OCI-LY7 (cell line): ENCODE results near the gene SP8. TPM values are rescaled to one million over a fixed set of nuclear protein-coding genes. Genes with fewer than 3 reads are reported as not detected.

Experiments
- BruUV-seq: library from RNA; stranded (reverse); fragments of 400-500 nt; replicated peaks from 2 replicates; lab custom pipeline; 2021; lab: Mats Ljungman, UMichigan
- CTCF ChIA-PET: fragments of 300-600 bp; sonication (Branson Sonifier 250); formaldehyde crosslinking; loops from one replicate; lab custom pipeline; 2022; ENCODE audit warnings: antibody characterized with exemption; ENCODE audit not compliant: unreplicated experiment; lab: Charles Lee
- POLR2A ChIA-PET: fragments of 300-600 bp; sonication (Branson Sonifier 250); formaldehyde crosslinking; loops from one replicate; lab custom pipeline; 2022; ENCODE audit warnings: antibody characterized with exemption; lab: Charles Lee
- DNase-seq: peaks from one replicate; pipeline ENCODE4 v3.0.0-alpha.2; 2015; ENCODE audit warnings: low spot score
- H2AFZ ChIP-seq: fragments of 200-600 bp; sonication (generic), shearing (Covaris generic); 2 replicates; pipeline ENCODE4 v1.6.1; 2014; ENCODE audit warnings: mild to moderate bottlenecking, antibody characterized with exemption, low read length, moderate library complexity
- H3K27ac ChIP-seq: fragments of 200-600 bp; sonication (generic); 2 replicates; pipeline ENCODE4 v1.5.1; 2014; ENCODE audit warnings: mixed run types, low read depth, mild to moderate bottlenecking, moderate library complexity, low read length, inconsistent platforms; ENCODE audit not compliant: poor library complexity, severe bottlenecking
- H3K36me3 ChIP-seq: fragments of 200-600 bp; sonication (generic); 2 replicates; pipeline ENCODE4 v1.6.1; 2014; ENCODE audit warnings: mild to moderate bottlenecking, antibody characterized with exemption, low read length, moderate library complexity, mixed read lengths; ENCODE audit not compliant: insufficient read depth
- H3K4me1 ChIP-seq: fragments of 200-600 bp; sonication (generic); 2 replicates; pipeline ENCODE4 v1.5.1; 2014; ENCODE audit warnings: mild to moderate bottlenecking, low read length; ENCODE audit not compliant: insufficient read depth, poor library complexity, severe bottlenecking
- H3K4me2 ChIP-seq: fragments of 200-600 bp; sonication (generic); 2 replicates; pipeline ENCODE4 v1.6.1; 2014; ENCODE audit warnings: mild to moderate bottlenecking, low read length
- H3K4me3 ChIP-seq: fragments of 200-600 bp; sonication (generic); 2 replicates; pipeline ENCODE4 v1.5.1; 2014; ENCODE audit warnings: mild to moderate bottlenecking, low read depth, low read length; ENCODE audit not compliant: poor library complexity, severe bottlenecking
- H3K79me2 ChIP-seq: fragments of 200-600 bp; sonication (generic); 2 replicates; pipeline ENCODE4 v1.6.1; 2016; ENCODE audit warnings: low read depth, mild to moderate bottlenecking, low read length, moderate library complexity, mixed read lengths; ENCODE audit not compliant: insufficient read depth
- H3K9me2 ChIP-seq: fragments of 200-600 bp; sonication (generic); 2 replicates; pipeline ENCODE4 v1.6.1; 2016; ENCODE audit warnings: mild to moderate bottlenecking, low read length, mixed read lengths; ENCODE audit not compliant: insufficient read depth
- H3K9me3 ChIP-seq: fragments of 200-600 bp; sonication (generic); 2 replicates; pipeline ENCODE4 v1.6.1; 2014; ENCODE audit warnings: mild to moderate bottlenecking, mixed run types, low read length, mixed read lengths
- H4K20me1 ChIP-seq: fragments of 200-600 bp; sonication (generic); 2 replicates; pipeline ENCODE4 v1.6.1; 2014; ENCODE audit warnings: mild to moderate bottlenecking, antibody characterized with exemption, low read length, moderate library complexity, mixed read lengths; ENCODE audit not compliant: insufficient read depth
- EZH2phosphoT487 ChIP-seq: fragments of 200-600 bp; sonication (generic); IDR thresholded peaks from 2 replicates; pipeline ENCODE4 v1.6.1; 2018; ENCODE audit warnings: low read depth, borderline replicate concordance, mild to moderate bottlenecking, mixed run types, antibody characterized with exemption, low read length, moderate library complexity, mixed read lengths
- intact Hi-C: fragments of 100-400 bp; cut with micrococcal nuclease; formaldehyde crosslinking; loops from one replicate; pipeline ENCODE4 v1.10.0; 2022; ENCODE audit not compliant: unreplicated experiment
- total RNA-seq, 2 experiments: library from RNA; depleted of rRNA in 1 of 2; stranded (reverse); fragments of >200 nt in 1 of 2; shearing (Covaris generic) in 1 of 2; gene quantifications; 2 replicates each; pipeline ENCODE4 v1.2.3, GENCODE V29; 2014 to 2022
- TF ChIP-seq, protein P1 (sequence below): fragments of 200-600 bp; sonication (generic); conservative IDR thresholded peaks from 2 replicates; pipeline ENCODE4 v1.5.1; 2014; ENCODE audit warnings: mild to moderate bottlenecking, antibody characterized with exemption, low read length, moderate library complexity, mixed read lengths

Gene SP8
- total RNA-seq, 2 experiments from 2014 or later: not detected

DNA sequence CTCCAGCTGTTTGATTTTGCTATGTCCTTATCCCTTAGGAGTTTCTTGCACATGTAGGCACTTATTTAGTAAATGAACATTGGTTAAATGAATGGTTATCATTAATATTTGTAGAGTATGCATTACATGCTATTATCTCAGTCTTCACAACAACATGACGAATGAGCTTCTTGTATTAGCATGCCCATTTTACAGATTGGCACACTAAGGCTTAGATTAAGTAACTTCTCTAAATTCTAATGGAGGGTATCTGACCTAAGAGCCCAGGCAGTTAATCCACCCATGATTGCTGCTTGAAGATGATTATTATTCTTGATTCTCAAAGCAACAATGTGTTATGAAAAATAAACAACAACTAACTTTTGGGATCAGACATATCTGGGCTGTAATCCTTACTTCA lies 32.7 kb downstream of the SP8 start:
- POLR2A ChIA-PET: no interaction called here
- H3K79me2 ChIP-seq: no peaks in the 10 kb centered on the region
- intact Hi-C loops: no loop called here
- H3K9me3 ChIP-seq: no peaks in the 10 kb centered on the region
- no TSS peak for BruUV-seq
- H3K27ac ChIP-seq: no peak overlapping the region
- no peak for TF ChIP-seq EZH2phosphoT487
- TF ChIP-seq, protein P1, sequence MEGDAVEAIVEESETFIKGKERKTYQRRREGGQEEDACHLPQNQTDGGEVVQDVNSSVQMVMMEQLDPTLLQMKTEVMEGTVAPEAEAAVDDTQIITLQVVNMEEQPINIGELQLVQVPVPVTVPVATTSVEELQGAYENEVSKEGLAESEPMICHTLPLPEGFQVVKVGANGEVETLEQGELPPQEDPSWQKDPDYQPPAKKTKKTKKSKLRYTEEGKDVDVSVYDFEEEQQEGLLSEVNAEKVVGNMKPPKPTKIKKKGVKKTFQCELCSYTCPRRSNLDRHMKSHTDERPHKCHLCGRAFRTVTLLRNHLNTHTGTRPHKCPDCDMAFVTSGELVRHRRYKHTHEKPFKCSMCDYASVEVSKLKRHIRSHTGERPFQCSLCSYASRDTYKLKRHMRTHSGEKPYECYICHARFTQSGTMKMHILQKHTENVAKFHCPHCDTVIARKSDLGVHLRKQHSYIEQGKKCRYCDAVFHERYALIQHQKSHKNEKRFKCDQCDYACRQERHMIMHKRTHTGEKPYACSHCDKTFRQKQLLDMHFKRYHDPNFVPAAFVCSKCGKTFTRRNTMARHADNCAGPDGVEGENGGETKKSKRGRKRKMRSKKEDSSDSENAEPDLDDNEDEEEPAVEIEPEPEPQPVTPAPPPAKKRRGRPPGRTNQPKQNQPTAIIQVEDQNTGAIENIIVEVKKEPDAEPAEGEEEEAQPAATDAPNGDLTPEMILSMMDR: no peak
- H2AFZ ChIP-seq: no peak overlapping the region
- H3K4me1 ChIP-seq: no peaks in the 10 kb centered on the region
- no peak overlapping the region for H3K4me3 ChIP-seq
- no peak overlapping the region for H3K4me2 ChIP-seq
- no peak for DNase-seq
- CTCF ChIA-PET: interaction anchor here (0.6 kb wide), 1 partner anchor 1221 kb away, joined by 3 read pairs; no protein-coding TSS in a partner anchor
- H3K9me2 ChIP-seq: no peaks in the 10 kb centered on the region
- no peaks in the 10 kb centered on the region for H3K36me3 ChIP-seq
- H4K20me1 ChIP-seq: no peaks in the 10 kb centered on the region

DNA sequence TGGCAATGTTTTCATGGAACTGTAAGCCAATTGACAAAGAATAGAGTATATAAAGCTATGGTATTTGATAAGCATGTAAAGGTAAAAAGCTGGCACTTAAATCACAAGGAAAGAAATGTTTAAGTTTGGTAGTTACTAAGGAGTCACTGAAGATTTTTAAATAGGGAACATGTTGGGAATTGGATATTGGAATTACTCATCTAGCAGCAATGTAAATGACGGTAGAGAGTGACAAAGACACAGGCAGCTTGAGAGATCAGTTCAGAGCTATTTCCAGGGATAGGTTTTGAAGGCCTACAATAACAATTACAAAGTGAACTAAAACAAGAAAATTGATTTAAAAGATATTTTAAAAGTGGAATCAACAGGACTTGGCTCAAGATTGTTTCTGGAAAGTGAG lies 36.8 kb downstream of the SP8 start:
- POLR2A ChIA-PET: no interaction called here
- Histone ChIP-seq H3K4me1 (no peaks in the 10 kb centered on the region), H3K9me3 (no peaks in the 10 kb centered on the region), H3K9me2 (no peaks in the 10 kb centered on the region), H3K4me2 (no peak overlapping the region), H2AFZ (no peak overlapping the region), H3K4me3 (no peak overlapping the region), H4K20me1 (no peaks in the 10 kb centered on the region), H3K36me3 (no peaks in the 10 kb centered on the region), H3K79me2 (no peaks in the 10 kb centered on the region), H3K27ac (no peak overlapping the region)
- BruUV-seq: no TSS peak
- no peak for DNase-seq
- intact Hi-C loops: no loop called here
- TF ChIP-seq EZH2phosphoT487: no peak
- TF ChIP-seq, protein P1: no peak
- CTCF ChIA-PET: no interaction called here

DNA sequence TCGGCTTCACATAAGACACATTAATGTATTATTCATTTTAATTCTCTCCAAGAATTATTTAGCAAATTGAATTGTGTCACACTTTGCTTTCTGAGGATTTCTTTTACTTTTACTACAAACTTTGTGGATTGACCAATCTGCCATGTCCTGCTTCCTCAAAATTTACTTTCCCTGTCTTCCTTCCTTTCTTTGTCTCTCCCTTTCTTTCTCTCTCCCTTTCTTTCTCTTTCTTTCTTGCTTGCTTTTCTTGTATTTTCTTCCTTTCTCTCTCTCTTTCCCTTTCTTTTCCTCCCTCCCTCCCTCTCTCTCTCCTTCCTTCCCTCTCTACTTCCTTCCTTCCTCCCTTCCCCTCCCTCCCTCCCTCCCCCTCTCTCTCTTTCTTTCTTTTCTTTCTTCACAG lies 37.8 kb downstream of the SP8 start:
- Histone ChIP-seq H3K36me3 (no peaks in the 10 kb centered on the region), H3K4me2 (no peak overlapping the region), H2AFZ (no peak overlapping the region), H3K9me2 (no peaks in the 10 kb centered on the region), H3K27ac (no peak overlapping the region), H3K9me3 (no peaks in the 10 kb centered on the region), H3K79me2 (no peaks in the 10 kb centered on the region), H4K20me1 (no peaks in the 10 kb centered on the region), H3K4me3 (no peak overlapping the region), H3K4me1 (no peaks in the 10 kb centered on the region)
- intact Hi-C loops: no loop called here
- no peak for DNase-seq
- BruUV-seq: no TSS peak
- CTCF ChIA-PET: no interaction called here
- POLR2A ChIA-PET: interaction anchor here (0.6 to 0.7 kb wide), 2 partner anchors 228 to 912 kb away, joined by 3 to 4 read pairs; no protein-coding TSS in a partner anchor
- TF ChIP-seq, protein P1: no peak
- no peak for TF ChIP-seq EZH2phosphoT487
